Measurements from ENCODE around the gene KSR1. TPM values are rescaled to one million over a fixed set of nuclear protein-coding genes. Genes with fewer than 3 reads are reported as not detected.

Gene KSR1
- total and polyA plus RNA-seq, 2 of the 8 experiments (the other 6 are each of a cell fraction or from before 2014, with no cell fraction given) = 14.1 to 34.7 TPM

- H3K14ac ChIP-seq (ENCODE audit: insufficient read length) = no peak overlapping the region
- H4K20me1 ChIP-seq (replicated peaks in 1 of 2; ENCODE audit: control insufficient read depth in 1 of 2, insufficient read depth in 2 of 2, low read length in 2 of 2) = no peaks in the 10 kb centered on the region
- 78% methylated on average over 4 of the region's 4 CpGs; no CpG with 5 or more reads in 1 of the 2 experiments for WGBS, 2 experiments (ENCODE audit: extremely low coverage in 1 of 2, insufficient coverage in 1 of 2, insufficient read length in 1 of 2, insufficient replicate concordance in 2 of 2, low coverage in 1 of 2, low lambda C conversion rate in 2 of 2, missing lambda C conversion rate in 1 of 2)
- no peak overlapping the region; the same call in 1 of the 2 replicates for H2BK5ac ChIP-seq (ENCODE audit: low read depth, low read length)
- no peaks in the 10 kb centered on the region for H3K23me2 ChIP-seq (ENCODE audit: low read depth, low read length)
- no peak for DNase-seq (ENCODE audit: low read depth in 1 of 2, low spot score in 2 of 2)
- H2AFZ ChIP-seq (ENCODE audit: low read length) = no peak overlapping the region
- no peak overlapping the region for H3K4me3 ChIP-seq (ENCODE audit: extremely low read depth in 1 of 4, insufficient read depth in 2 of 4, low read depth in 3 of 4, low read length in 4 of 4)
- peaks cover 12% of the 10 kb centered on the region for H3K79me1 ChIP-seq (ENCODE audit: low read depth, low read length)
- H3K36me3 ChIP-seq (ENCODE audit: control insufficient read depth in 2 of 4, insufficient read depth in 4 of 4, low read length in 3 of 4) = no peaks in the 10 kb centered on the region
- no peaks in the 10 kb centered on the region for H3K27me3 ChIP-seq (replicated peaks in 1 of 4; ENCODE audit: control insufficient read depth in 3 of 4, extremely low read depth in 1 of 4, insufficient read depth in 3 of 4, low read length in 3 of 4)
- peak overlapping the region; percentile 14 for H4K5ac ChIP-seq (ENCODE audit: insufficient read length, low read depth, low read length)
- no peak overlapping the region for H4K8ac ChIP-seq (ENCODE audit: extremely low read depth, insufficient read depth, low read length)
- H3K27ac ChIP-seq (ENCODE audit: low read depth, low read length) = no peak overlapping the region
- 0 out of 2 replicates have a peak overlapping the region, but pooled peaks have one; percentile 41 for H2BK12ac ChIP-seq (ENCODE audit: low read depth, low read length)
- H4K91ac ChIP-seq (replicated peaks; ENCODE audit: insufficient read length, low read length) = no peak overlapping the region
- no peak overlapping the region for H3K9ac ChIP-seq (replicated peaks in 1 of 4; ENCODE audit: extremely low read depth in 1 of 4, low read depth in 3 of 4, low read length in 3 of 4)
- H3K4me2 ChIP-seq (ENCODE audit: insufficient read depth in 1 of 2, low read depth in 2 of 2, low read length in 2 of 2) = no peak overlapping the region
- FAIRE-seq = no peak
- no peak overlapping the region for H2BK20ac ChIP-seq (ENCODE audit: low read length)
- peak overlapping the region; percentile 15; the same call in 1 of the 2 replicates for H3K18ac ChIP-seq (ENCODE audit: extremely low read depth, low read length)
- ChIA-PET CTCF (ENCODE audit: partially characterized antibody) (interaction anchor here (0.9 to 5.1 kb wide), 12 partner anchors 10 to 283 kb away, joined by 3 to 20 read pairs (median 3); partner anchors contain the start of gene KSR1), POLR2A (ENCODE audit: partially characterized antibody) (interaction anchor here (0.6 kb wide), 1 partner anchor 593 kb away, joined by 3 read pairs; no protein-coding TSS in a partner anchor)
- H3K4ac ChIP-seq (replicated peaks; ENCODE audit: insufficient read length, low read depth, low read length) = no peak overlapping the region
- H3K56ac ChIP-seq (replicated peaks; ENCODE audit: insufficient read length, low read depth, low read length) = no peak overlapping the region
- no peak overlapping the region for H2BK120ac ChIP-seq (replicated peaks; ENCODE audit: low read depth, low read length)
- H3K79me2 ChIP-seq (ENCODE audit: control insufficient read depth in 1 of 2, insufficient read depth in 2 of 2, low read length in 2 of 2) = peaks cover 0 to 84% of the 10 kb centered on the region in 2 experiments; a peak in 3 of 4 replicates
- H3K4me1 ChIP-seq (replicated peaks in 1 of 4; ENCODE audit: control insufficient read depth in 3 of 4, insufficient read depth in 4 of 4, low read length in 3 of 4) = peaks cover 7 to 28% (median 16%) of the 10 kb centered on the region in 4 experiments
- H3K9me3 ChIP-seq (ENCODE audit: insufficient read depth in 2 of 2, low read depth in 1 of 2, low read length in 1 of 2) = no peaks in the 10 kb centered on the region
- TF ChIP-seq CREB1 (IDR thresholded peaks at IDR 0.05) (no peak), RAD21 (IDR thresholded peaks at IDR 0.05 in 1 of 2, conservative IDR thresholded peaks at IDR 0.05 in 1 of 2; ENCODE audit: low read depth in 2 of 2, low read length in 2 of 2) (no peak), ATF2 (IDR thresholded peaks at IDR 0.05; ENCODE audit: low read length) (no peak)
- H2BK15ac ChIP-seq (ENCODE audit: low read length) = no peak overlapping the region
- H2AK5ac ChIP-seq (ENCODE audit: low read depth, low read length) = 0 out of 2 replicates have a peak overlapping the region, but pooled peaks have one; percentile 58
- H3K23ac ChIP-seq (ENCODE audit: insufficient read length) = no peak overlapping the region
Measured at GRCh38 chr17:27519550-27519949, 63.3 kb downstream of the KSR1 start.

Measured in H1 (cell line).